NT2/D1 (cell line): ENCODE measurements around the gene MFAP1.

Source experiments
- SUZ12 ChIP-seq: IDR thresholded peaks from 2 replicates; pipeline ENCODE4 v1.6.1; 2011; ENCODE audit not compliant: insufficient read length, insufficient read depth; ENCODE audit errors: extremely low read depth
- YY1 ChIP-seq: IDR thresholded peaks from 2 replicates; pipeline ENCODE4 v1.6.1; 2011; ENCODE audit not compliant: insufficient read length, insufficient read depth
- ZNF274 ChIP-seq: IDR thresholded peaks from 2 replicates; pipeline ENCODE4 v1.6.1; 2011; ENCODE audit warnings: mild to moderate bottlenecking, low read depth, low read length

DNA sequence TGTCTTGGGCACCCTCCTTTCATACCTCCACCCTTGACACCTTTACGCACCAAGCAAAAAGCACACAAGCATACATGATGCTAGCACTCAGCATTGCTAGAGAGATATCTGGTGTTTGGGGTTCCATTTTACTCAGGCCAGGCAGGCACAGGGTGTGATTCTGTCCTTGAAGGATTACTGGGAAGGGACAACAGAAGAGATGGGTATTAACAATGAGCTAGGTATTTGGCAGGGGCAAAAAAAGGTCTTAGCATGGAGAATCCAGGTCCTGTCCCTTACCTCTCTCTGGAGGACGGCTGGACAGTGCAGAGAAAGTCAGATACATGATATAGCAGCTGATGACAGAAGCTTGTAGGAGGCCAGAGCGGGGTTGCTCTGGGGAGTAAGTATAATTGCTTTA is 27.9 kb downstream of the MFAP1 start:
- TF ChIP-seq ZNF274, result no peak
- no peak for TF ChIP-seq YY1
- TF ChIP-seq SUZ12, result no peak
